GM21529 (cell line): Measurements from ENCODE around the gene EGFLAM.

ENCODE experiments used
- ATAC-seq: cut with Tn5 transposase; IDR thresholded peaks from one replicate; pipeline ENCODE4 v1.9.1; 2021; ENCODE audit not compliant: unreplicated experiment

Gene EGFLAM

DNA sequence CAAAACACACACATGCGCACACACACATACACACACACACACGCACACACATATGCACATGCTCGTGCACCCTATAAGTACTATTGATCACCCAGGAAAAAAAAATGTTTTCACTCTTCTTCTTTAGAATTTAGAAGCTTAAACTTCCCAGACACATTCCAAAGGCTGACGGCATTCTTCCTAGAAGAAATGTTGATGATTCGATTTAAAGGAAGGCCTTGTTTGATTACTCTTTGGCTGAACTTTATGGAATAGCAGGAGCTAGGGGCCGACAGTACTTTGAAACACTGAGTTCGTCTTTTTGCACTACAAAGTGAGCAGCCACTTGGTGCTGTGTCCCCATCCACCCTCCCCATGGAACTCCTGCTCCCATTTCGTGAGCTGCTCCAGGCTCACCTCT lies 113.2 kb downstream of the EGFLAM start:
- ATAC-seq: no peak

DNA sequence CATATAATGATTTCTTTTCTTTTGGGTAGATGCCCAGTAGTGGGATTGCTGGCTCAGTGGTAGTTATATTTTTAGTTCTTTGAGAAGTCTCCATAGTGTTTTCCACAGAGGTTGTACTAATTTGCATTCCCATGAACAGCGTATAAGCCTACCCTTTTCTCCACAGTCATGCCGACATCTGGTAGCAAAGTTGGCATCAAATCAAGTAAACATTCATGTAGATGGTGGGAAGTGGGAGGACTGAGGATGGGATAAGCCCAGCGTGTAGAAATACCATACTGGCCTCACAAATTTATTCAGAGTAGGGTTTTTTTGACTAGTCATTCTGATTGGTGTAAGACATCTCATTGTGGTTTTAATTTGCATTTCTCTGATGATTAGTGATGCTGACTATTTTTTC lies 115.4 kb downstream of the EGFLAM start:
- no peak for ATAC-seq

- ATAC-seq: no peak
These were observed 117.1 kb downstream of the EGFLAM start for GRCh38 chr5:38375423-38375822.

GRCh38 chr5:38376404-38376803 lies 118.0 kb downstream of the EGFLAM start:
- no peak for ATAC-seq

- no peak for ATAC-seq
These were observed 120.2 kb downstream of the EGFLAM start for GRCh38 chr5:38378579-38378978.

- ATAC-seq: no peak
These were observed 121.1 kb downstream of the EGFLAM start for GRCh38 chr5:38379350-38379937.

DNA sequence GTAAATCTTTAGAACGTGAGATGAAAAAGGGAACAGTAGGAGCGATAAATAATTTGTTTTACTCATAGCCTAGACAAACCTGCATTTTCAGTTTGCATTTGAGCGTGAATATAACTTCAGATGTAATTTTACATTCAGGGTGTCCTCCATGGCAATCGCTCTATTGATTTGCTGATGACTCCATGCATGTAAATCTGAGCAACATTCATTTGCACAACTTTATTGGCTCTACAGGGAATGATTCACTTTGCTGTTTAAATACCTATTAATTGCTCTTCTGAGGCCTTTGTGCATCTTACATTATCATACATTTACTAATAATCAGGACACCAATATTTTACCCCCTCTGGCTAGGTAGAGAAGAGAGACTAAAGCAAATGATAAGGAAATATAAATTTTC lies 122.2 kb downstream of the EGFLAM start:
- ATAC-seq: no peak

- no peak for ATAC-seq
These were observed 123.0 kb downstream of the EGFLAM start for GRCh38 chr5:38381361-38381760.

DNA sequence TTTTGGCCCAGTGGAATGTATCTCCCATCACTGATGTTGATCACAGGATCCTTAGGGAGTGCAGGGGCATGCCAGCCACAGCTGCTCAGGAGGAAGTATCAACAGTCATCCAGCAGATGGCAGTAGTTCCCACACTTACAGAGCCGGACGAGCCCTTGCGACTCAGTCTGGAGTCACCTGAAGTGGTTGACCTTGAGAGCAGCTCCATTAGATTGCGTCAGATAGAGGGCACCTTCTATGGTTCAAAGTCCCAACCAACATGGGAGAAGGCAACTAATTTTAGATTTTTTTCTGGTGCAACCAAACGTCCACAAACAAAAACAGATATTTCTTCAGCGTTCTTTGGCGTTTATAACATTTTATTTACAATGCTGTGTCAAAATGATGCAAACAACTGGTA lies 124.5 kb downstream of the EGFLAM start:
- ATAC-seq: peak; percentile 99

DNA sequence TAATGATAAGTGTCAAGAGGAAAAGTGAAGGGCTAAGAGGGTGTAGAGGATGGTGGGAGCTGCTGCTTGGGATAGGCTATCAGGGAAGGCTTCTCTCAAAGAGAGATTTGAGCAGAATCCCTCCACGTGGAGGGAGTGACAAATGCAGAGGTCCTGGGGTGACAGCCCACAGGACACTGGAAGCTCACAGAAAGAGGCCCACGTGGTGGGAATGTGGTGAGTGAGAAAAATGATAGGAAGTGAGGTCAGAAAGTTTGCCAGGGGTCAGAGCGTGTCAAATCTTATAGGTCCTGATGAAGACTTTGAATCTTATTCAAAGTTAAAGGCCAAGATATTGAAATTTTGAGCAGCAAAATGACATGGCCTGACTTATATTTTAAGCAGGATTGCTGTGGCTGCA lies 125.3 kb downstream of the EGFLAM start:
- ATAC-seq: no peak

DNA sequence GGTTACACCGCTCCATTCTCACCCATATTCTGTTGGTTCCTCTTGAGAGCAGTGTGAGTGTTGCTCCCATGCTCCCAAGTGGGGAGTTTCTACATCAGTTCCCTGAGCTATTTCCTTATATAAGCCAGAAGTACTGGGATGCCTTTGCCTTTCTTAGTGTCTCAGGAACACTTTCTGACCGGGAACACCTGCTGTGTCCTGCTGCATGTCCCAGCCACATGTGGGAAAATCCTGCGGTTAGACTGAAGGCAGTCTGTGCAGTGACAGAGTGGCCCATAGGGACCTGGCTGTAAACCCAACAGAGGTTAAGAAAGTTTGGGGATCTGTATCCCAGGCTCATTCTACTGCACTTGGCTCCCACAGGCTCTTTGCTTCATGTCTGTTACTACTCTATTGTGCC lies 126.0 kb downstream of the EGFLAM start:
- ATAC-seq: no peak

- no peak for ATAC-seq
These were observed 128.8 kb downstream of the EGFLAM start for GRCh38 chr5:38387161-38387560.

DNA sequence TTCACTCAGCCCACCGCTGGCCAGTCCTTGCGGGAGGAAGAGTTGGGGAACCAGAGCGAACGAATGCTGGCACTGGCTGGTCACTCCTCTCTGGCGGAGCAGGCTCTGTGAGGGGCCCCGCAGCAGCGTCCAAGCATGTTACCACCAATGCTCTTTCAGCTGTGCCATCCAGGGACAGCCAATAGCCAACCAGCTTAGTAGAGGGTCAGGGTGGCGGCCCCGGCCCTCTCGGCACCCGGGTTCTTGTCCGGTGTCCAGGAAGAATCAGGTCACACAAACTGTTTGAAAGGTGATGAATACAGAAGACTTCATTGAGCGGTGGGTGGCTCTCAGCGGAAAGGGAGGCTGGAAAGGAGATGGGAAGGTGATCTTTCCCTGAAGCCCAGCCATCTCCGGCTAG lies 135.3 kb downstream of the EGFLAM start:
- no peak for ATAC-seq

- ATAC-seq: no peak
These were observed 138.4 kb downstream of the EGFLAM start for GRCh38 chr5:38396766-38397165.

DNA sequence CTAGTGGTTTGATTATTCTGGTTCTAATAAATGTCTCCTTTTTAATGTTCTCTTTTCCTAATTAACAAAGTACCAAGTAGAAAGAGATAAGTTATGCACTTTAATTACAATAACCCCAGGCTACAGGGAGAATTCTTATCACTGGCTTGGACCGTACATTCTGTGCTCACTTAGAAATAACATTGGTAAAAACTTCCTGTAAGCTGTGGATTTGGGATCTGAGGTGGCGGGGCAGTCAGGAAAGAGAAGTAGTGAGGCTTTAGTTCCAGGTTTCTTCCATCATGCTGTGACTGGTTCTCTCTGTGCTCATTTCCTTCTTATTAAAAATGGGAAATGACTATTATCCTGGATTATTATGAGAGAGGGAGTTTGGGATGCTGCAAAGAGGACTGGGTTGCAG lies 142.0 kb downstream of the EGFLAM start:
- ATAC-seq: no peak

DNA sequence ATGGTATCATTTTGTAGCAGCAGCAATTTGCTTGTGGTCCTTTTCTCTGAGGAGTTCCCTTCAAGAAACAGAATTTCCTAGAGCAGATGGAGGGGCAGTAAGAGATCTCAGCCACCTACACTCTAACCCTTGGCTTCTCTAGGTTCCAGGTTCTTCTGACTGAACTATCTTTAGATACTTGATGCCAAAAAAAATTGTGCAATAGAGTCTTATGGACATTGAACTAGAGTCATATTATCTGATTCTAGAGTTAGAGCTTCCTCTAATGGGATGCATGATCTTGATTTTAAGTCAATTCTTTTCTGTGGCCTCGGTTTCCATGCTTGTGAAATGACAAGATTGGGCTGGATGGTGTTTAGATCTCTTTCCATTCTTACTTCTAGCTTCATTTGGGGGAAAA lies 142.8 kb downstream of the EGFLAM start:
- ATAC-seq: no peak

GRCh38 chr5:38403406-38403805 lies 145.0 kb downstream of the EGFLAM start:
- no peak for ATAC-seq

GRCh38 chr5:38403877-38404635 lies 145.7 kb downstream of the EGFLAM start:
- ATAC-seq: no peak

DNA sequence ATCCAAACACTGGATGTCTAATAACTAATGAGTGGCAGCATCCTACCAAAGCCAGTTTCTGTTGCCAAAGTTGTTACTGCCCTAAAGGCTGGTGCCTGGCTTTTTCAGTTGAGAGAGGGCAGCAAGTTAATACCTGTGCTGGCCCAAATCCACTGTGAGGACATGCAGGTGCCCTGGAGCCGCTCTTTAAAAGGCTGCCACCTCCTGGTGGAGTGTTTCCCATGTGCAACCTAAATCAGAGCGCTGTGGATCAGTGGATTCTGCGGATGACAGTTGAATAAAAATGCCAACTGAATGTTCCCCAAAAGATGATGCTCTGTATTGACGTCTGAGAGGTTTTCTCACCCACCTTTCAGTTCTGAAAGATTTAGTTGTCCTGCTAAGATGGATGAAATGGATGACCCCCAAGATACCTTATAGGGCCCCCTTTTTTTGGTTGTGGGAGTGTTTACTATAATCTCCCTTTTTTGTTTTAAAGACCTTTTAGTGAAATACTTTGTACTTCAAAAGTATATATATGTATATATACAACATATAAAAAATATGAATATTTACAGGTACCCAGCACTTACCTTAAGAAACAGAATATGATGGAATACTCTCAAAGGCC lies 146.4 kb downstream of the EGFLAM start:
- no peak for ATAC-seq

GRCh38 chr5:38408446-38409198 lies 150.3 kb downstream of the EGFLAM start:
- no peak for ATAC-seq

- no peak for ATAC-seq
These were observed 152.1 kb downstream of the EGFLAM start for GRCh38 chr5:38410304-38410990.
